Erythroblast (primary cell): ENCODE data around the gene NEMP2.
A peak's percentile ranks its signal among the peaks of the same experiment; 100 is the strongest.
"Not testable (repeated sequence)": the region's sequence is repeated elsewhere in the genome, so short reads cannot be mapped to it uniquely, and the experiment has no call there.

Experiments
- DNase-seq, 2 experiments: peaks; one replicate each; lab custom pipeline; 2025; lab: John Stamatoyannopoulos, UW
- GATA1 ChIP-seq: IDR thresholded peaks from 2 replicates; pipeline ENCODE4 v1.6.1; 2011; ENCODE audit warnings: low read depth, mild to moderate bottlenecking, control low read depth, low read length, moderate library complexity
- POLR2A ChIP-seq: IDR thresholded peaks from 2 replicates; pipeline ENCODE4 v1.6.1; 2011; ENCODE audit warnings: mild to moderate bottlenecking, low read length

Gene NEMP2

GRCh38 chr2:190524928-190525327, 9.6 kb downstream of the NEMP2 start:
- no peak for TF ChIP-seq POLR2A
- TF ChIP-seq GATA1 = no peak
- DNase-seq = no peak

DNA sequence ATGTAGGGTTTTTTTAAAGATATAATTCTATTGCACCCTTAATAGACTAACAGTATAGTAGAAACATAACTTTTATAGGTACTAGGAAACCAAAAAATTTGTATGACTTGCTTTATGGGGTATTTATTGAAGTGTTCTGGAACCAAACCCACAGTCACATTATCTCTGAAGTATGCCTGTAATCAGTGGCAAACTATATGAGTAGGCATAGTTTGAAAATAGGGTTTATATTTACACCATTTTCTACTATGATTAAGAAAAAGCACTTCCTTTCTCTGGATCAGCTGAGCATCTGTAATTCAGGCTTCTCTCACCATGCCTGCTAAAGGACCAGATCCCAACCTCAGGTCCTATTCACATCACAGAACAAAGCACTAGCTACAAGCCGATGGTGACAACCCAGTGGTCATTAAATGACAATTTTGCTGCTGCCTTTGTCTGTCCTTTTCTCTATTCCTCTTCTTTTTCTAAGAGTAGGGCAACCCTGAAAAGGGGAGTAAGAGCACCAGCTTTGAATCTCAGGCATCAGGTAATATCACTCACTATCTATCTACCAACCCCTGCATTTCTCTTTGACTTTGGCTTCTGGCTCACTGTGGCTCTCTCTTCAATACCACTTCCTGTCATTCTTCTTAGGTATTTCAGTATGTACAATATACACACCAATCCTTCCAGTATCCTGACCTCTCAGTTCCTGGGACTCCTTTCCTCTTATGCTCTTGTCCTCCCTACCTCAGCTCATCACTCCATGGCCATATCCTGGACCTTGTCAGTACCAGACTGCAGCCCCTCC, 14.4 kb downstream of the NEMP2 start:
- no peak for TF ChIP-seq POLR2A
- TF ChIP-seq GATA1 = no peak
- no peak for DNase-seq

DNA sequence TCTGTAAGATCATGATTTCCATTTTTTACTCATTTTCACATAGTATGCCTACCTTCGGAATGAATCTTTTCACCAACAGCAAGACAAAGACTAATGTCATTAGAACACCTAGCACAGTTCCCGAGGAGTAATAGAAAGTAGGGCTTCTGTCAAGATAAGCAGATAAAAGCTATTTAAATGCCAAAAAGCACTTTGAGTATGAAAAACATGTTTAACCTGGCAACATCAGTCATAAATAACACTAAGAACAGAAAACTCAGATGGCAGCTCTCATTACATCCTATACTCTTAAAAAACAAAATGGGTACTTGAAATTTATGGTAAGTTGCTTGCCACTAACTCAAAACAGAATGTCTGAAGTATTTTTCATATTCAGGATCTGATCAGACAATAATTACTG, 17.1 kb downstream of the NEMP2 start:
- no peak for DNase-seq
- TF ChIP-seq POLR2A (no peak), GATA1 (no peak)

DNA sequence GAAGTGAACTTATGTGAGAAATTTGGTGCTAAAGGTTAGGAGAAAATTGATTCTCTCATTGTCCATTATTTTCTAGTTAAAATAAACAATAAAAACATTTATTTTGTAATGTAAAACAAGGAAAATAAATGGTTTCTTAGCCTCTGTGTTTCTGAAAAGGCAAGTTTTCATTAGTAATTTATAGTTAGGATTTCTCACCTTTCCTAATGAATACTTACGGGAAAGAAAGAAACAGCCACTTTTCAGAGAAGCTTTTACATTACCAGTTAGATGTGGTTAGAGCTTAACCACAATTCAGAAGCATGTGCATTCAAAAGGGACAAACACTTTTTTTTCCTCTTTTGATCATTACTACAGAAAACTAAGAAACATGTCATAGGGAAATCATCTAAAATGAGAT, 18.8 kb downstream of the NEMP2 start:
- DNase-seq = no peak
- TF ChIP-seq POLR2A (no peak), GATA1 (no peak)

- DNase-seq = no peak
- no peak for TF ChIP-seq GATA1
- no peak for TF ChIP-seq POLR2A
These were observed 19.8 kb downstream of the NEMP2 start for GRCh38 chr2:190514676-190515075.

DNA sequence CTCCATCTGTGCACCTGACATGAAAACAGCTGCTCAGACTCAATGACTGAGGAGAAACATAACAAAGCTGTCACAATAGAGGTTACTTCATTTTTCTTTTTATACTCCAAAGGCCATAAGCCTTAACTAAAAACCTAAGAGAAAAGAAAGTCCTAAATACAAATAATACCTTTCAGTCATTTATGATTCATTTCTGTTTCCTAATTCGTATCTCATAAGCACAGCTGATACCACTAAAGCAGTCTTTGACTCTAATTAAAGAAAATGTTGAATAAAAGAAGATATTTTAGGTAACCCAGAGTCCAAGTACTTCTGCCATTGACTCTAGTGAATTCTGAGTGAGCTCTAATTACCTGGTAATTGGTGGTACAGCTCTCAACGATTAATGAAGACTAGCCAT, 20.6 kb downstream of the NEMP2 start:
- DNase-seq = no peak
- TF ChIP-seq GATA1 (no peak), POLR2A (no peak)

GRCh38 chr2:190512539-190513095, 21.9 kb downstream of the NEMP2 start:
- no peak for DNase-seq
- TF ChIP-seq GATA1 (no peak), POLR2A (no peak)

GRCh38 chr2:190511104-190511503, 23.4 kb downstream of the NEMP2 start:
- peak; percentile 41 to 58 for DNase-seq
- no peak for TF ChIP-seq POLR2A

DNA sequence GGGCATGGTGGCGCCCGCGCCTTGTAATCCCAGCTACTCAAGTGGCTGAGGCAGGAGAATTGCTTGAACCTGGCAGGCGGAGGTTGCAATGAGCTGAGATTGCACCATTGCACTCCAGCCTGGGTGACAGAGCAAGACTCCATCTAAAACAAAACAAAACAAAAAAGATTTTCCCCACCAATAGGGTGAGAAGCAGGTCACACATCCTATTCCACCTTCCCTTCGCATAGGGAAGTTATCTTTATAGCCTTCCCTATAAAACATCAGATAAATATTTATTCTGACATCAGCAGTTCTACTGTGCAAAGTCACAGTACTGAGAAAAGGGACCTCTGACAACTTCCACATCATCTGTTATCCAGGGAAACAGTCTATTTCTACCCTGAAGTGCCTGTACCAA, 24.6 kb downstream of the NEMP2 start:
- DNase-seq = not testable (repeated sequence)

DNA sequence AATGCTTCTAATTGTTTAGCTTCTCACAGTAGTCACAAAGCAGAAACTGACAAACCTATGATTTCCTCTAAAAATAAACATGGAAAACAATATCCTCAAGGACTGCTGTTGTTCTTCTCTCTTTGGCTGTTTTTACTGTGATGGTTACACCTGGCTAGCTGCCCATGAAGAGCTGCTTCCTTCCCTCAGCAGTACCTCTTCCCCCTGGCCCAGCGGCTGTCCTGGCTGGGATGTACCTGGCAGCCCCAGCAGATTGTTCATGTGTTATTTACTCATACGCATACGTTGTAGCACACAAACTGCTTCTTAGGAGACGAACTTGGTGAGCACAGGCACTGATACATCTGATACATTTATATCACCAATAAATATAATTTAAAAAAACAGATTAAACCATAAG, 27.4 kb downstream of the NEMP2 start:
- TF ChIP-seq POLR2A (no peak), GATA1 (no peak)
- no peak for DNase-seq

DNA sequence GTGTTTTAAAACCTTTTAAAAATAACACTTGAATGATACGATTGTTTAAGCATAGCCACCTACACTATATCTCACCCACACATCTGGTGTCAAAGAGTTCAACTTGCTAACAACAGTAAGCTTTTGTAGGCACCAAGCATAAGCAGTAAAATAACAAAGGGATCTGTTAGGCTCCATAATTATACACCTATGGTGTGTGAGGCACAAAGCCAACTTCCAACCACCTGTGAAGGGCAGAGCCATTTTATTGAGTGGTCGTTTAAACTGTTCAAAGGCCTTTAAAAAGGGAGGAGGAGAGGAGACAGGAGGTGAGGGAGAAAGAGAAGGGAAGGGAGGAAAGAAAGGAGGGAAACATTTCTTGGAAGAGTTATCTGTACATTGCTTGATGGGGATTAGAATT, 27.9 kb downstream of the NEMP2 start:
- TF ChIP-seq POLR2A = no peak
- TF ChIP-seq GATA1 = no peak
- DNase-seq = no peak

- no peak for TF ChIP-seq POLR2A
- TF ChIP-seq GATA1 = no peak
- no peak for DNase-seq
These were observed 28.8 kb downstream of the NEMP2 start for GRCh38 chr2:190505696-190506095.

DNA sequence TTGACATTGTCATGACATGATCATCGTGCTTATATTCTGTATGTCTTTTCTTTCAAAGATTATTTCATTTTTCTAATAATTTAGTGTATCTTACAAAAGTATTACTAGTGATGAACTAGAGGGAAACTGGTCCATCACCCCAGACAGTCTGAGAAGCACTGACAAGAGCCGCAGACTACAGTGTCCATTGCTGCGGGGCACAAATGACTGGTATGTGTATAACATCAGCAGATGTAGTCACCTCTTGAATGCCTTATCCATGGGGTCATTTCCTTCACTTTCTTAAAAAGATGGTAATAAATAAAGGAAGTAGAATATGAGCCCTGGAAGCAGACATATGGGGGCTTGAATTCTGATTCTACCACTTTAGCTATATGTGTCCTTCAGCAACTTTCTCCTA, 29.6 kb downstream of the NEMP2 start:
- TF ChIP-seq GATA1 (no peak), POLR2A (no peak)
- DNase-seq = no peak

DNA sequence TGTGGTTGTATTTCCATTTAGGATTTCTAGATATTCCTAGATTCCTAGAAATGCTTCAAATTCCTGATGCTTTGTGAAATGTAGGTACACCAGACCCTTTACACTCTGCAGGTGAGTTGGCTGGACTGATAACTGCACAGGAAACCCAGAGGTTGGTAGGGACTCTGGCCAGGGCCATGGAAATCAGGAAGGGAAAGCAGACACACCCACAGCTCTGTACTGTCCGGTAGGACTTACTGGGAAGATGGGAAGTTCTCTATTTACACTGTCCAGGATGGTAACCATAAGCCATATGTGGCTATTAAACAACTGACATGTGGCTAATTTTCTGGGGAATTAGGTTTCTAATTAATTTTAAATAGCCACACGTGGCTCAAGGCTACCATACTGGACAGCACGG, 31.4 kb downstream of the NEMP2 start:
- no peak for DNase-seq
- no peak for TF ChIP-seq GATA1
- TF ChIP-seq POLR2A = no peak
